H1 (cell line): ENCODE results near the gene EDDM3A. TPM values are rescaled to one million over a fixed set of nuclear protein-coding genes. Genes with fewer than 3 reads are reported as not detected.

Source experiments
- CTCF ChIA-PET: fragments of 300-600 bp; sonication (Branson Sonifier 250); formaldehyde crosslinking; loops from one replicate; lab custom pipeline; 2021; ENCODE audit not compliant: partially characterized antibody; lab: Charles Lee
- POLR2A ChIA-PET: fragments of 300-600 bp; sonication (Branson Sonifier 250); formaldehyde crosslinking; loops from one replicate; lab custom pipeline; 2021; ENCODE audit warnings: inconsistent platforms; ENCODE audit not compliant: partially characterized antibody; lab: Charles Lee
- DNase-seq, 2 experiments: peaks; one replicate each; pipeline versions ENCODE4 v3.0.0 to v3.0.0-alpha.2; 2010 to 2022; ENCODE audit warnings: low spot score in 2 of 2, low read depth in 1 of 2, mixed read lengths in 1 of 2
- FAIRE-seq: peaks from 2 replicates; lab custom pipeline; 2011; peaks lifted over from hg19 to GRCh38; lab: Jason Lieb, UNC
- H2AFZ ChIP-seq: 2 replicates; pipeline ENCODE4 v1.8.1; 2012; ENCODE audit warnings: low read length, inconsistent platforms
- H2AK5ac ChIP-seq: 2 replicates; pipeline ENCODE4 v1.6.1; 2013; ENCODE audit warnings: low read depth, low read length
- H2BK120ac ChIP-seq: replicated peaks from 2 replicates; pipeline ENCODE3; 2013; ENCODE audit warnings: low read depth, low read length, inconsistent platforms
- H2BK12ac ChIP-seq: 2 replicates; pipeline ENCODE4 v1.6.1; 2013; ENCODE audit warnings: low read depth, low read length
- H2BK15ac ChIP-seq: 2 replicates; pipeline ENCODE4 v1.6.1; 2013; ENCODE audit warnings: low read length
- H2BK20ac ChIP-seq: 2 replicates; pipeline ENCODE4 v1.6.1; 2013; ENCODE audit warnings: low read length
- H2BK5ac ChIP-seq: 2 replicates; pipeline ENCODE4 v1.6.1; 2013; ENCODE audit warnings: low read depth, low read length
- H3K14ac ChIP-seq: 2 replicates; pipeline ENCODE4 v1.6.1; 2013; ENCODE audit warnings: inconsistent platforms; ENCODE audit not compliant: insufficient read length
- H3K18ac ChIP-seq: 2 replicates; pipeline ENCODE4 v1.6.1; 2013; ENCODE audit warnings: low read length; ENCODE audit errors: extremely low read depth
- H3K23ac ChIP-seq: 2 replicates; pipeline ENCODE4 v1.6.1; 2013; ENCODE audit warnings: inconsistent platforms; ENCODE audit not compliant: insufficient read length
- H3K23me2 ChIP-seq: 2 replicates; pipeline ENCODE4 v1.6.1; 2013; ENCODE audit warnings: low read depth, low read length
- H3K27ac ChIP-seq: 2 replicates; pipeline ENCODE4 v1.6.1; 2011; ENCODE audit warnings: low read depth, low read length, inconsistent platforms
- H3K27me3 ChIP-seq, 4 experiments: replicated peaks in 1 of 4; 1 replicate in 1 of 4; 2 replicates in 3 of 4; pipeline versions ENCODE4 v1.6.1 to v1.8.1; 2011 to 2013; ENCODE audit warnings: low read length in 3 of 4, mild to moderate bottlenecking in 3 of 4, inconsistent platforms in 2 of 4, mixed read lengths in 2 of 4, moderate library complexity in 1 of 4; ENCODE audit not compliant: control insufficient read depth in 3 of 4, insufficient read depth in 3 of 4; ENCODE audit errors: extremely low read depth in 1 of 4
- H3K36me3 ChIP-seq, 4 experiments: 2 replicates each; pipeline versions ENCODE4 v1.6.1 to v1.8.1; 2011 to 2013; ENCODE audit warnings: mild to moderate bottlenecking in 4 of 4, low read length in 3 of 4, moderate library complexity in 2 of 4, control low read depth in 1 of 4, inconsistent platforms in 1 of 4; ENCODE audit not compliant: insufficient read depth in 4 of 4, control insufficient read depth in 2 of 4
- H3K4ac ChIP-seq: replicated peaks from 2 replicates; pipeline ENCODE3; 2013; ENCODE audit warnings: low read length, low read depth, mixed read lengths, inconsistent platforms; ENCODE audit not compliant: insufficient read length
- H3K4me1 ChIP-seq, 4 experiments: replicated peaks in 1 of 4; 1 replicate in 1 of 4; 2 replicates in 3 of 4; pipeline versions ENCODE4 v1.6.1 to v1.8.1; 2011 to 2013; ENCODE audit warnings: low read length in 3 of 4, inconsistent platforms in 2 of 4, mixed read lengths in 1 of 4; ENCODE audit not compliant: insufficient read depth in 4 of 4, control insufficient read depth in 3 of 4
- H3K4me2 ChIP-seq, 2 experiments: 2 replicates each; pipeline versions ENCODE4 v1.6.1 to v1.8.1; 2011 to 2013; ENCODE audit warnings: low read depth in 2 of 2, low read length in 2 of 2, control low read depth in 1 of 2, inconsistent platforms in 1 of 2, mild to moderate bottlenecking in 1 of 2; ENCODE audit not compliant: insufficient read depth in 1 of 2
- H3K4me3 ChIP-seq, 4 experiments: fragments of 200-600, 300-600 bp in 1 of 4; sonication (generic), shearing (Covaris generic), sonication (Bioruptor Twin) in 1 of 4; 2 replicates each; pipeline versions ENCODE4 v1.5.1 to v1.8.1; 2011 to 2016; ENCODE audit warnings: low read length in 4 of 4, low read depth in 3 of 4, control low read depth in 2 of 4, inconsistent platforms in 2 of 4, mild to moderate bottlenecking in 2 of 4, mixed read lengths in 1 of 4, moderate library complexity in 1 of 4; ENCODE audit not compliant: insufficient read depth in 2 of 4; ENCODE audit errors: extremely low read depth in 1 of 4
- H3K56ac ChIP-seq: replicated peaks from 2 replicates; pipeline ENCODE3; 2013; ENCODE audit warnings: low read depth, mild to moderate bottlenecking, mixed read lengths, low read length, inconsistent platforms; ENCODE audit not compliant: insufficient read length
- H3K79me1 ChIP-seq: 2 replicates; pipeline ENCODE4 v1.6.1; 2013; ENCODE audit warnings: low read depth, low read length, control low read depth
- H3K79me2 ChIP-seq, 2 experiments: 2 replicates each; pipeline versions ENCODE4 v1.6.1 to v1.8.1; 2012 to 2013; ENCODE audit warnings: low read length in 2 of 2, mild to moderate bottlenecking in 2 of 2, inconsistent platforms in 1 of 2; ENCODE audit not compliant: insufficient read depth in 2 of 2, control insufficient read depth in 1 of 2
- H3K9ac ChIP-seq, 4 experiments: replicated peaks in 1 of 4; 1 replicate in 1 of 4; 2 replicates in 3 of 4; pipeline versions ENCODE4 v1.6.1 to v1.8.1; 2011 to 2013; ENCODE audit warnings: low read depth in 3 of 4, low read length in 3 of 4, control low read depth in 2 of 4, mild to moderate bottlenecking in 2 of 4, moderate library complexity in 2 of 4, inconsistent platforms in 1 of 4; ENCODE audit errors: extremely low read depth in 1 of 4
- H3K9me3 ChIP-seq, 2 experiments: 2 replicates each; pipeline versions ENCODE4 v1.6.1 to v1.8.1; 2012 to 2013; ENCODE audit warnings: mild to moderate bottlenecking in 2 of 2, moderate library complexity in 2 of 2, control low read depth in 1 of 2, inconsistent platforms in 1 of 2, low read depth in 1 of 2, low read length in 1 of 2, mixed read lengths in 1 of 2; ENCODE audit not compliant: insufficient read depth in 2 of 2
- H4K20me1 ChIP-seq, 2 experiments: replicated peaks in 1 of 2; 2 replicates each; pipeline versions ENCODE3 to v1.8.1; 2011 to 2013; ENCODE audit warnings: inconsistent platforms in 2 of 2, low read length in 2 of 2, mild to moderate bottlenecking in 1 of 2; ENCODE audit not compliant: insufficient read depth in 2 of 2, control insufficient read depth in 1 of 2
- H4K5ac ChIP-seq: 2 replicates; pipeline ENCODE4 v1.6.1; 2013; ENCODE audit warnings: low read length, low read depth, mixed read lengths, inconsistent platforms; ENCODE audit not compliant: insufficient read length
- H4K8ac ChIP-seq: 2 replicates; pipeline ENCODE4 v1.8.0; 2013; ENCODE audit warnings: mild to moderate bottlenecking, moderate library complexity, low read length, inconsistent platforms; ENCODE audit not compliant: insufficient read depth; ENCODE audit errors: extremely low read depth
- H4K91ac ChIP-seq: replicated peaks from 2 replicates; pipeline ENCODE3; 2013; ENCODE audit warnings: low read length, mixed read lengths, inconsistent platforms; ENCODE audit not compliant: insufficient read length
- CBX5 ChIP-seq: fragments of 300-800, 300-1000 bp; sonication (generic); IDR thresholded peaks from 2 replicates; pipeline ENCODE4 v1.7.1; 2016; ENCODE audit warnings: antibody characterized with exemption, low read length, low read depth
- EZH2 ChIP-seq: fragments of 200-600 bp; sonication (generic); IDR thresholded peaks from 2 replicates; pipeline ENCODE4 v1.7.1; 2012; ENCODE audit warnings: low read depth, mild to moderate bottlenecking, moderate library complexity, low read length, inconsistent platforms; ENCODE audit not compliant: severe bottlenecking
- NRF1 ChIP-seq: IDR thresholded peaks from 2 replicates; pipeline ENCODE4 v1.6.1; 2011; ENCODE audit warnings: mild to moderate bottlenecking, low read depth, low read length, improper control_type of control experiment
- RNF2 ChIP-seq: fragments of 200-900, 300-1000 bp; sonication (generic); IDR thresholded peaks from 2 replicates; pipeline ENCODE4 v1.7.1; 2016; ENCODE audit warnings: borderline replicate concordance, low read depth, mild to moderate bottlenecking, antibody characterized with exemption, low read length; ENCODE audit not compliant: poor library complexity, severe bottlenecking; ENCODE audit errors: missing control alignments
- SP1 ChIP-seq: IDR thresholded peaks from 2 replicates; pipeline ENCODE4 v1.6.1; 2011; ENCODE audit warnings: low read depth, low read length
- WGBS, 2 experiments: shearing (Covaris generic) in 1 of 2; methylation state at CpG; one replicate each; pipeline versions ENCODE4 v1.1.6 to v1.1.7; 2013 to 2015; ENCODE audit warnings: low lambda C conversion rate in 2 of 2, mixed read lengths in 2 of 2, inconsistent platforms in 1 of 2, low coverage in 1 of 2, missing lambda C conversion rate in 1 of 2; ENCODE audit not compliant: insufficient replicate concordance in 2 of 2, insufficient coverage in 1 of 2, insufficient read length in 1 of 2; ENCODE audit errors: extremely low coverage in 1 of 2, missing lambda C conversion rate in 1 of 2; 5-methylcytosine and 5-hydroxymethylcytosine counted together
- polyA plus RNA-seq, 7 experiments: library from polyadenylated mRNA; depleted of rRNA in 3 of 7; stranded (reverse) in 5 of 7; unstranded in 2 of 7; fragments of >200 nt in 5 of 7; fragments of 200-250 nt in 2 of 7; gene quantifications; 1 replicate in 5 of 7; 2 replicates in 1 of 7; 4 replicates in 1 of 7; pipeline versions ENCODE4 v1.2.1 to v1.2.3, GENCODE V29; 2011 to 2013; ENCODE audit warnings: missing spikeins in 2 of 7, mixed read lengths in 2 of 7
- total RNA-seq: library from RNA; stranded (reverse); fragmentation: NEBNext Ultra II Directional; extraction: Animal tissue kit (Norgen Biotek cat#: 25700); gene quantifications from 2 replicates; pipeline ENCODE4 v1.2.1, GENCODE V29; 2021
- TF ChIP-seq, protein P1 (sequence below), 3 experiments: IDR thresholded peaks; 1 replicate in 2 of 3; 2 replicates in 1 of 3; pipeline versions ENCODE4 v1.5.1 to v1.6.1; 2011; ENCODE audit warnings: low read length in 3 of 3, mild to moderate bottlenecking in 3 of 3, inconsistent platforms in 2 of 3, low read depth in 1 of 3, moderate library complexity in 1 of 3; ENCODE audit not compliant: insufficient read depth in 1 of 3; ENCODE audit errors: control extremely low read depth in 1 of 3

The EDDM3A gene
- total and polyA plus RNA-seq, 2 of the 8 experiments (the other 6 are each of a cell fraction or from before 2014, with no cell fraction given) = 0.09 TPM; not detected in 1

DNA sequence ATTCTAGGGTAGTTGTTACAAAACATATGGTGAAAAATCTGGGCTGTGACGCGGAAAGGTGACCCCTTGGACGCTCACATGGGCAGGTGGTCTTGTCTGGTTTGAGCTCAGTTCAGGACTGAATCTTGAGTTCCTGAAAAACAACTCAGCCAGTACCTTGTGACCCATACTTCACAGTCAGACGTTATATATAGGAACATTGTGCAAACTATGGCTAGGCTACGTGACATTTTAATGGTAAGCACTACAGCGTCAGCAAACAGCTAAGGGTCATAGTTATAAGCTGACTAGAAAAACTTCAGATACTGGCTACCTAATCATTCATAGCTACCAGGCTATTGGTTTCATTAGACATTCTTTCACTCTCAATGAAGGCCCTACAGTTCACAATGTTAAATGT, 14.8 kb upstream of the EDDM3A start:
- Histone ChIP-seq H2BK20ac (no peak overlapping the region), H3K23ac (no peak overlapping the region), H4K20me1 (no peaks in the 10 kb centered on the region), H3K9me3 (no peaks in the 10 kb centered on the region), H3K9ac (no peak overlapping the region), H2BK15ac (no peak overlapping the region), H3K14ac (no peak overlapping the region), H3K4ac (no peak overlapping the region), H4K8ac (no peak overlapping the region), H3K79me2 (no peaks in the 10 kb centered on the region), H3K79me1 (no peaks in the 10 kb centered on the region), H2BK5ac (no peak overlapping the region), H4K5ac (no peak overlapping the region), H3K27me3 (no peaks in the 10 kb centered on the region), H3K4me3 (no peak overlapping the region), H3K56ac (no peak overlapping the region), H3K4me1 (no peaks in the 10 kb centered on the region), H4K91ac (no peak overlapping the region), H3K18ac (no peak overlapping the region), H3K4me2 (no peak overlapping the region), H3K23me2 (no peaks in the 10 kb centered on the region; the same call in 1 of the 2 replicates), H3K27ac (no peak overlapping the region), H2BK12ac (no peak overlapping the region), H2AK5ac (no peak overlapping the region), H2AFZ (no peak overlapping the region), H2BK120ac (no peak overlapping the region), H3K36me3 (no peaks in the 10 kb centered on the region)
- ChIA-PET POLR2A (no interaction called here), CTCF (interaction anchor here (1.0 to 1.3 kb wide), 4 partner anchors 9 to 142 kb away, joined by 3 to 5 read pairs (median 3); no protein-coding TSS in a partner anchor)
- DNase-seq (no peak), FAIRE-seq (no peak)
- WGBS, 2 experiments = 89% methylated on average over 6 of the region's 6 CpGs; no CpG with 5 or more reads in 1 of the 2 experiments
- TF ChIP-seq EZH2 (no peak), SP1 (no peak), NRF1 (no peak), CBX5 (no peak), RNF2 (no peak)
- TF ChIP-seq, protein P1, sequence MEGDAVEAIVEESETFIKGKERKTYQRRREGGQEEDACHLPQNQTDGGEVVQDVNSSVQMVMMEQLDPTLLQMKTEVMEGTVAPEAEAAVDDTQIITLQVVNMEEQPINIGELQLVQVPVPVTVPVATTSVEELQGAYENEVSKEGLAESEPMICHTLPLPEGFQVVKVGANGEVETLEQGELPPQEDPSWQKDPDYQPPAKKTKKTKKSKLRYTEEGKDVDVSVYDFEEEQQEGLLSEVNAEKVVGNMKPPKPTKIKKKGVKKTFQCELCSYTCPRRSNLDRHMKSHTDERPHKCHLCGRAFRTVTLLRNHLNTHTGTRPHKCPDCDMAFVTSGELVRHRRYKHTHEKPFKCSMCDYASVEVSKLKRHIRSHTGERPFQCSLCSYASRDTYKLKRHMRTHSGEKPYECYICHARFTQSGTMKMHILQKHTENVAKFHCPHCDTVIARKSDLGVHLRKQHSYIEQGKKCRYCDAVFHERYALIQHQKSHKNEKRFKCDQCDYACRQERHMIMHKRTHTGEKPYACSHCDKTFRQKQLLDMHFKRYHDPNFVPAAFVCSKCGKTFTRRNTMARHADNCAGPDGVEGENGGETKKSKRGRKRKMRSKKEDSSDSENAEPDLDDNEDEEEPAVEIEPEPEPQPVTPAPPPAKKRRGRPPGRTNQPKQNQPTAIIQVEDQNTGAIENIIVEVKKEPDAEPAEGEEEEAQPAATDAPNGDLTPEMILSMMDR (IDR thresholded peaks at IDR 0.05; ENCODE audit: control extremely low read depth in 1 of 3, insufficient read depth in 1 of 3, low read depth in 1 of 3, low read length in 3 of 3) = no peak
